Activated CD4-positive, alpha-beta T cell treated with anti-CD3 and anti-CD28 coated beads for 1 hour (primary cell): ENCODE measurements around the gene CTNNA3.

Experiments
- DNase-seq: peaks from one replicate; pipeline ENCODE4 v3.0.0-alpha.2; 2020

Gene CTNNA3

DNA sequence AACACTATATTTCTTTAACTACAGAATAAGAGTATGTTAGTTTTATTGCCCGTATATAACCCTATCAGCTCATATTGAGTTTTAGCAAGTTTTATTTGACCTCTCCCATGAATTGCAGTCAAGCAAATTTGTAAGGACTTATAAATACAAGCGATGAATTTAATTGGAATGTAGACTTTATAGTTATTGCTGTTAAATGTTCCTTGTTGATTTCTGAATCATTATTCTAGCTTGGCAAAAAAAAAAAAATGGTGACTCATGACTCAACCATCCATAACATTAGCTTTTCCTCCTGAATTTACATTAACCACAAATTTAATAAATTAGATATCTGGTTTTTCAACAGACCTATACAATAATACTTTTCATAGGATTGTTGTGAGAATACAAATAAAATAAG lies 1104.1 kb downstream of the CTNNA3 start:
- DNase-seq, result no peak

DNA sequence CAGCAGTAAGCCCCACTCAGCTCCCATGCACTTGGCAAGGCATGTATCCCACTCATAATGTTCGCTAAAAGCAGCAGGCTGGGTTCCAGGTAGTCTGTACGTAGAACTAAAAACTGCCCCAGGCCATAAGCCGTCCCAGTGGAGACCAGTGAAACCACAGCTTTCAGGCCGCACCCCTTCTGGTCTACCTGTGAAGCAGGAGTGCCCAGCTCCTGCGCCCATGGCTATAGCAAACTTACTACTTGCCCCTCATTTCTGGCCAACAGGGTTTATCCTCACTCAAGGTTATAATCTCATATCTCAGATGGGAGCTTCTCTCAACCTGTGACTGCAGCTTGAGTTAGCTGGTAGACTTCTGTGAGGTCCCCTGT lies 1108.3 kb downstream of the CTNNA3 start:
- no peak for DNase-seq

DNA sequence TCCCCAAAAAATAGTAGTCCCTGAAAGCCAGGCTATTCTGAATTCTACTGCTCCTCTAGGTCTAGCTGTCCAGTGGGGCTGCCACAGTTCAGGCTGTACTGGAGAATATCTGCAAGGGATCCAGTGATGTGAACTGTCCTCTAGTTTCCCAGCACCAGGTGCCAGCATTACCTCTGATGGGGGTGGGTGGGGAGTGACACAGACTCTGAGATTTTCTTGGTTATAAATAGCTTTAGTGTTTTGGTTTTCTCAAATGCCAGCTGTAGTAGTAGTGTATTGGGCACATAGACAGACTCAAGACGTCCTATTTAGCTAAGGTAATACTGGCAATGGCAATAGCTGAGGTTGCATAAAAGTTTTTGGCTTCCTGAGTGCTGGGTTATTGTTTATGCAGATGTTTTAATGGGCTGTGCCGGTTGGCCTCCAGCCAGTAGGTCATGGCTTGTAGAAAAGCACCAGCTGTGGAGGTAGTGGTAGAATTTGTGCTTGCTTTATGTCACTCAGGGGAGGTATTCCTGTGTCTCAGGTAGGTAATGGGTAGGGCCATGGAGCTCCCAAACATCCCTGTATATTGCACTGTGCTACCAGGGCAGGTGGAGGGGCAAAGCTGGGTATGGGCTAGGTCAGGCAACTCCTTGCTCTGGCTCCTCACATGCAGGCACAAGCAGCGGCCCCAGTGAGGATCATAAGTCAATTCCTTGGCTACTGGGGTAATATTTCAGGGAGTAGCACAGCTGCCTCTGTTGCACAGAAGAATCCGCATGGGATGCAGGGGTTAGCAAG lies 1108.9 kb downstream of the CTNNA3 start:
- no peak for DNase-seq

DNA sequence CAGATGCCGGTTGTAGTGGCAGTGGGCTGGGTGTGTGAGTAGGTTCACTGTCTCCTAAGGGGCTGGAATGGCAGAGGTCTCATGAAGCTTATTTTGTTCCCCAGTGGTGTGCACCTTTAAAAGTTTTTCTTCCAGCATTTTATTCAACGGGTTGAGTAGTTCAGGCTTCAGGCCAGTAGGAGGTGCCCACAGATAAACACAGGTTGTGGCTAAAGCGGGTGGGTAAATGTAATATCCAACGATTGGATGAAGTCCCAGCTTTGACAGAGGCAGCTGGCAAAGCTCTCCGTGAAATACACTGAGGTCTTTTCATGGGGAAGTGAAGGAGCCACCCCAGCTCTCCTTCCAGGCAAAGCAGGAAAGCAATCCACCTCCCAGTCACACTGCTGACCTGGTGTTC lies 1109.9 kb downstream of the CTNNA3 start:
- no peak for DNase-seq

DNA sequence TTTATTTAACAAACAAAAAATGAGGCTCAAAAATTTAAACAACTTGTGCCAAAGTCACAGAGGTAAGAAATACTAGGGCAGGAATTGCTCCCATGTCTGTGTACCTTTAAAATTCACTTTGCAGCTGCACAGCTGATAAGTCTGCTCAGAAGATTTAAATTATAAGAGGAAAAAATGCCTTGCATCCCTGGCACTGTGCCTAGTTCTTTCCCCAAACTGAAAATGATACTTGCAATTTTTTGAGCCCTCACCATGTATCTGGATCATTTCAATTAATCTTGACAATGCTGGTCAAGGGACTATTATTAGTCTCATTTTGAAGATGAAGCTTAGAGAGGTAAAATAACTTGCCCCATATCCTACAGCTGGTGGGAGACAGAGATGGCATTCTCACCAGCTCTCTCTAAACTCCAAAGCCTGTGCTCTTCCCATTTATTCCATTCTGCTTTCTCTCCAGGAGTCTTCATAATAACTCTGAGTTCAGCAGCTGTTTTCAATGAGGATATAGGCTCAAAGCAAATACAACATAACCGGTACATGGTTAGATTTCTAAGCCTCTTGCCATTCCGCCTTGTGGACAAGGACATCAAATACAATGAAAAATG lies 1120.6 kb downstream of the CTNNA3 start:
- DNase-seq, result no peak

DNA sequence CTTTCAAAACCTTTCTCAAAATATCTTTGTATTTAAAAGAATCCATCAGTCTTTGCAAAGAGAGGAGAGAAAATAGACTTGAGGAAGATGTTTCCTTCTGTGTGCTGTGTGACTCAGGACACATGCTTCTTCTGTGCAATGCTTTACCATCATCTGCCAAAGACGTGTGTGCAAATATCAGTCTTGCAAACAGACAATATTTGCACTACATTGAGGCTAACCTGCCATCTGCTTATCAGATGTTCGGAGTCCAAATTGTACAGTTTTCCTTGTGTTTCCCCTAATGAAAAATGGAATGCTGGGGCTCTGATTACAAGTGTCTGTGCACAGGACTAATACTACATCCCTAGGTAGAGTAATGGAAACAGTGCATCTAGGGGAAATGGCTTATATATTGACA lies 1123.3 kb downstream of the CTNNA3 start:
- DNase-seq, result no peak

DNA sequence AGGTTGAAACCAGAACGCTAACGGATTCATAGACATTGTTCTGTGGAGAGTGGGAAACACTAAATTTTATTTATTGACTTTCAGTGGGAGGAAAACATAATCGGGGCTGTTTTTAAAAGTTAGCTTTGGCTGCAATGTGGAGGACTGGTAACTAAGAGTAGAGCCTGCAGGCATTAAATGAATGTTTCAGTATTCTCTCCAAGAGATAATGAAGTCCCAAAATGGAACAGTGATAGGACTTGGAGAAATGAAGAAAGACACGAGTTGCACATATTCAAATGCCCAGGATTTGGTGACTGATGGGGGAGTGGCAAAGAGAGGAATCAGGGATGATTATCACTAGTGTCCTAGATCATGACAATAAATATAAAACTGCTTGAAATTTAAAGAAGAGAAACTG lies 1130.0 kb downstream of the CTNNA3 start:
- no peak for DNase-seq

DNA sequence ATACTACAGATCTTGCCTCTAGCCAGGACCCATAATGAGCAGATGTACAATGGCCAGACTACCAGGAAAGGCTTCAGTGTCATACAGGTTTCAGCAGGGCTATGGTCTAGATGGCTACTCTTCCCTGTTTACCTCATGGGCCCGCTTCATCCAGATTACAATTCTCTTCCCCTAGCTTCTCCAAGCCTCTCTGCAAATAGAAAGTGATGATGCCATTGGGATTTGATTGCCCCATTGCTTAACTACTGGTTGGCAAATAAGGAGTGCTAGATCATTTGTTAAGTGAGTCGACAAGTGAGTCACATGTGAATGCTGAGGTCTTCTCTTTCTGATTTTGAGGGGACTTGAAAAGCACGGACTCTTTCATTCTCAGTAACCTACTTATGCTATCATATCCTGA lies 1131.7 kb downstream of the CTNNA3 start:
- no peak for DNase-seq

DNA sequence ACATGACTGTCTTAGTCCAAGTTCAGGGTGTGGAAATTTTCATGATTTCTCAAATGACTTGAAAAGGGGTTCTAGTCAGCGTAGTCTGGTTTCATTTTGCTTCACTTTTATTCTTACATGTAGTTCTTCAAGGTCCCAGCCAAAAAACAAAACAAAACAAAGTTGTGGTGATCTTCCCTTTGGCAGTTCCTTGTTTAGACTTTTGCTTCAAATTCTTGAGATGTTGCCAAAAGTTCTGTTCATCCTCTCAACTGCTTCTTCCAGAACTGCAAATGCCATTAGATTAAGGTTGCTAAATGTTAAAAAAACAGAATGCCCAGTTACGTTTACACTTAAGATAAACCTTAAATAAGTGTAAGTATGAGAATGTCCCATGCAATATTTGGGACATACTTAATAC lies 1140.9 kb downstream of the CTNNA3 start:
- DNase-seq, result no peak

DNA sequence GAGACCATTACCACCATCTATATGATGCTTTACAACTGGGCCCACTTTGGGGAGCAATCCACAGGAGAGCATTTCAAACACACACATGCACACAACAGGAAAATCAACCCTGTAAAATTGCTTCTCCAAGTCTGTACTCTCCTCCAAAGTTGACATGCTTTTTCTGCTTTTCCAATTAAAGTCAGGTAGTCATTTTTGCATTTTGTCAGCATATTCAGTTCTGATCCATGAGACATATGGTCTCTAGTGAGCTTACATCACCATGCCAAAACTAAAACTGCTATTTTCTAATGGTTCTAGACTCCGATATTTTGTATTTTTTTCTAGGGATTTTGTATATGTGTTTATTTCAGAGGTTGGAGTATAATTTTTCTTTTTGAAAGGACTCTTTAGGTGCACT lies 1143.7 kb downstream of the CTNNA3 start:
- DNase-seq, result no peak

DNA sequence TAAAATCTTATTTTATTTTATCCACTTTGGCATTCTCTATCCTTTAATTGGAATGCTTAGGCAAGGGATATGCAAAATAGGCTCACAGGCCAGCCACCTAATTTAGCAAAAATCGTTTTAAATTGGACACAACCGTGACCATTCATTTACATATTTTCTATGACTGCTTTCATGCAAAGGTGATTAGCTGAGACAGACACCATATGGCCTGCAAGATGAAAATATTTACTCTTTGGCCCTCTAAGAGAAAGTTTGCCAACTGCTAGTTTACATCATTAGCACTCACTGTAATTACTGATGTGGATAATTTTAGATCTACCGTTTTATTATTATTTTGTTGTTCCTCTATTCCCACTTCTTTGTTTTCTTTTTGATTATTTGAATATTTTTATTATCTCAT lies 1145.6 kb downstream of the CTNNA3 start:
- DNase-seq, result no peak

DNA sequence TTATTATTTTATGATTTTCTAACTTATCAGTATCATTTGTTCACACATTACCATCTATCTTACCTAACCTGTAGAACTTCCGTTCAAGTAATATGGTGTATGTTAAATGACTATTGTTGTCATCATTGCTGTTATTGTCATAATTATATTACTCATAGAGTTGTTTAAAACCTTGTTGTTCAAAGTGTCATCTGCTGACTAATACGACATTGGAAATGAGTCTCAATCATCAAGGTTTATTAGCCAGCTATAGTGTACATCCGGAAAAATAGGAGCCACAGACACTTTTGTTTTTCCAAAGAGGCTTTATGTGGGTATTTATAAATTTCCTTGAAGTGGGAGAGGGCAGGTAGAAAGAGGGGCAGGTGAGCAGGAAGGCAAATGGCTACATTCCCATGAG lies 1157.1 kb downstream of the CTNNA3 start:
- DNase-seq, result no peak

DNA sequence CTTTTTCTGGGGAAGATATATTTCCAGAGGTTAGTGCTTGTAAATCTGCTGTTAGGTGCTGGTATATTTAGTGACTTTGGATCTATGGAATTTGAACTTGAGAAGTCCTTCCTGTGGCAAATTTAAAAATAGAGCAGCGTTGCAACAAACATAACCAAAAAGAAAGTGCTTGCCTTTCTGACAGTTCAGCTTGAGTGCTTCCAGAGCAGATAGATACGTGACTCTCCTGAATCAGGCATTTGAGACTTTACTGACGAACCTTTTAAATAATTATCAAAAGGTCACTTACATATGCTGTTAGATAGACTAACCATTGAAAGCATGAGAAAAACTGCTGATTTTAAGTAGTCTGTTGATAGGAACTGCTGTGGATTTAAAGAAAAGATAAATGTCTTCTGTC lies 1157.6 kb downstream of the CTNNA3 start:
- no peak for DNase-seq

DNA sequence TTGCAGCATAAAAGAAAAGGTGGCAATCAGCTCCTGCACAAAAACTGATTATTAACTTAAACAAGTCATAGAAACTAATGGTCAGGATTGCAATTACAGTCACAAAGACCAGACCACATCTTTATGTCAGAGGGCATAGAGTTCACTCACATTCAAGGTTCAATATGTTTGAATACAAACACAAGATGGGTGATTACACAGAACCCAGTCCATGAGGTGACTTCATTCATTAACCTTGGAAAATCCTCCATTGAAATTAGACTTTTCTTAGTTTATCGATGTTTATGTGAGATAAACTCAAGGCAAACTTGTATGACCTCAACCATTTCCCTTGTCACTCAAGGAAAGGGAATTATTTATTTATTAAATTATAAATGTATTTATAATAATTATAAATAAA lies 1158.8 kb downstream of the CTNNA3 start:
- DNase-seq, result no peak

DNA sequence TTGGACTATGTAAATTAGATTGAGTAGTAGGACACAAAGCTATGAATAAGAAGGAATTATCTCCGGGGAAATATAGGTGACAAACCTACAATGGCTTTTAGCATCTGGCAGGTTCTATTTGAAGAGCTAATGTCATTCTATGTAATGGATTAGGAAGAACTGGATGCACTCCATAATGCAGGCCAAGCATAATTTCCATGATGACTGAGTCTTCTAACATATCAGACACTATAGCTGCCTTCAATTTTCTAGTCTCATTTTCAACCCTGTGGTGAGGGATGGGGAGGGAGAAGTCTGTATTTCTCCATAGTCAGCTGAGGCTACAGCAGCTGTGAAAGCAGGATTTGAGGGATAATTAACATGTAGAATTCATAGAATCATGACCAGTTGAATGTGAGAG lies 1160.6 kb downstream of the CTNNA3 start:
- DNase-seq, result no peak

DNA sequence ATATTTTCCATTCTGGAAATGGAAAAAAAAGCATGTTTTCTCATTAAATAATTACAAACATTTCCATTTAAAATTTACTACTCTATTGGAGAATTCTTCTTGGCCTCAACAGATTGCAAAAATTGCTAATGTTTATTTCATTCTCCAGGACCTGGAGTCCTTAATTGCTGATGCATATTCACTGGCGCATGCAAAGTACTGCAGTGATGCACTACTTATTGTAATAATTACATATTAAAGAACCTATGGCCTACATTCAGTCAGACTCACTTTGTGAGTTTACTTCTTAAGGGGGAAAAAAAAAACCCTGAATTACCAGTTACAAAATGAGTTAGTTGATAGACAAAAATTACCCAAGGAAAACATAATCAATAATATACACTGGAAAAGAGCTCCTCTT lies 1161.1 kb downstream of the CTNNA3 start:
- DNase-seq, result no peak

DNA sequence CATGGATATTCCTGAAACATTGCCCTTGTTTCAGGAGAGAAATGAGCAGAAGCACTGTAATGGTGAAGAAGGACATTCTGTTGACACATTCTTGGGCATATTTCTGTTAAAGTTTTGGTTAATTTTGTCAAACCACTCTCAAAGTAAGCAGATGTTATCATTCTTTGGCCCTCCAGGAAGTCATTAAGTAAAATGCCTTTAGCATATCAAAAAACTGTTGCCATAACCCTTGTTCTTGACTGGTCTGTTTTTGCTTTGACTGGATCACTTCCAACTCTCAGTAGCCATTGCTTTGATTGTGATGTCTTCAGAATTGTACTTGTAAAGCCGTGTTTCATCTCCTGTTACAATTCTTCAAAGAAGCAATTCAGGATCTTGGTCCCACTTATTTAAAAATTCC lies 1174.5 kb downstream of the CTNNA3 start:
- DNase-seq, result no peak

DNA sequence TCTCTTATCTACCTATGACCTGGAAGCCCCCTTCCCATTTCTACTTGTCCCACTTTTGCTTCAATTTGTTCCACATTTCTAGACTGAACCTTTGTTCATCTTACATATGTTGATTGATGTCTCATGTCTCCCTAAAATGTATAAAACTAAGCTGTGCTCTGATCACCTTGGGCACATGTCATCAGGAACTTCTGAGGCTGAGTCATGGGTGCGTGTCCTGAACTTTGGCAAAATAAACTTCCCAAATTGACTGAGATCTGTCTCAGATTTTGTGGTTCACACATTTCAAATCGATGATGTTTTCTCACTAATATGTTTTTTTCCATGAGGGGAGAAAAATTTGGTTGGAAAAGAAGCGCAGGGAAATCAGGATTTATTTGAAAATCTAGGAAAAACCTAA lies 1176.4 kb downstream of the CTNNA3 start:
- DNase-seq, result no peak

DNA sequence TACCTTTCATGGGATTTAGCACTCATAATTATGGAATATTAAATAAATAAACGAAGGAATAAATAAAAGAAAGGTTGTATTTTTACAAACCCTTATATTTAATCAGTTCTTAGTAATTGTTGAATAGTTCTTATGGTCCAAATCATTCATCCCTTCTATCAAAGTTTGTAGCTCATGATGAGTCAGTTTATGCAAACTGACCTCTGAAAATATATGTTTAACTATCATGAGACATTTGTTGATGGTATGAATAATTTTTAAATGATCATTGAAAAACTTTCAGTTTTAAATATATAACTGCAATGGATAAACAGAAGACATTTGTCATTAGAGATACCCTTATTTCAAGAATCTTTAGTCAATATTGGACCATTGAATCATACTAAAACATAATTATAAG lies 1181.3 kb downstream of the CTNNA3 start:
- DNase-seq, result no peak

DNA sequence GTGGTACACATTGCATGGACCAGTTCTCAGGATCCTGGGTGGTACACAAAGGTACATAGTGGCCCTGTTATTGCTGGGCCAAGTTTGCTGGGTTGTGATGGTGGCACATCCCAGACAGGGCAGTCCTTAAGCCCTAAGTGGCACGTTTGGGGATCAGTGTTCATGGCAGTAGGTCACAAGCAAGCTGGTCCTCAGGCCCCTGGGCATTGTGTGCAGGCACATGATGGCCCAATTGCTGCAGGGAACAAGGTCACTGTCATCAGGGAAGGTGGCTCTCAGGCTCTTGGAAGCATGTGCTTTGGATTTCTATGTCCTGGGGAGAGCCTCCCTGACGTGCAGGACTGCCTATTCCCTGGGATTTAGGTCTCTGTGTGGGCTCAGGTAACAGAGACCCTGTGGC lies 1182.5 kb downstream of the CTNNA3 start:
- no peak for DNase-seq

DNA sequence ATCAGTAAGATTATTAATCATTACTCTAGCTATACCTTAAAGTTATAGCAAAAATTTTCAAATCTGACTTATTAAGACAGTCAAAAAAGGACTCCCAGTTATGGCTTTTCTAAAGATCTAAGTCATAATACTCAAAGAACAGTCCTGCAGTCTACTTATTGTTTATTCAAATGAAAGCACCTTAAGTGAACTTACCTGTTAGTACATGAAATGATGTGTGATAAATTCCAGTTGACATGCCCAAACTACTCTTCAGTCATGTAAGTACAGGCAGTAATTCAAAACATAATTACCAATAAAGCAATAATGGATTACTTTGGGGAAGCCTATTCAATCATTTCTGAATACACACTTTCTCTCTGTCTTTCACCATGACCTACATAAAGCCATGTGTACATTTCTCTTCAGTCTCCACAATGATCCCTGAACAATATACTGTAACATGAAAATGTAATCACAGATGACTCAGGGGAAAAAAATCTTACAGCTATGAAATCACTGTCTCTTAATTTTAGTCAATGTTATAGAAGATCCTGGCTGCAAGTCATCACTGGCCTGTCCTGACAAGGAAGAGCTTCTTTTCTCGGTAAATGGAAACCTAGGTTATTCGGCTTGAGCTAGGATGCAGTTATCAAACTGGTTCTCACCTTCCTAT lies 1190.9 kb downstream of the CTNNA3 start:
- DNase-seq, result no peak

DNA sequence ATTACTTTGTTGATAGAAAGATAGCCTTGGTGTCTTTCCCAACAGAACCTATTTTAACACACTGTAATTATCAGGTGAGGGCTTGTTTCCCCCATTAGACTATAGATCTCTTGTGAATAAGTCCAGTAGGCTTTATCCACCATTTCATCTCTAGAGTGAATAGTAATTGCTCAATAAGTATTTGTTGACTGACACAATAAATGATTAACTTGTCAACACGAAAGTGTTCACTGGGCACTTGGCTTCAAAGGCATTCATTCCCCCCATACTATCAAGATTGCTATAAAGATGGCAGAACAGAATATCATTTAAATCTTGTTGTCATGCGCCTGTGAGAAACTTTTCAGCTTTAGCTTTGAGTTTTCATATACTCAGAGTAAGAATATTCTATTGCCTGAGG lies 1194.6 kb downstream of the CTNNA3 start:
- DNase-seq, result no peak

DNA sequence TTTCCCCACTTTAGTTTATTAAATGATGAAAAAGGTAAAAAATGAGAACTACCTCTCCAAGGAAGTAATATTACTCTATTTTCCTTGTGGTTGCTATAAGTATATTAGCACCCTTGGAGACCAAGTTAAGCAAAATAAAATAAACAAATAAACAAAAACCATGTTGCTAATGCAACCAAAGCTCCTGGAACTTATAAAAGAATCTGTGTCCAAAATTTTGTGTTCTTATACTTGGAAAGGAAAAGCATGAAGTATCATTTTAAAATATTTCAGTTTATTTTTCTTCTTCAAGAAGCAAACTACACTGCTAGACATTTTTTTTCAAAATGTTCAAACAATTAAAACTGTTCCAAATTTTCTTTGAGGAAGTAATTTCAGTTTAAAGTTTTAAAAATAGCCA lies 1212.0 kb downstream of the CTNNA3 start:
- no peak for DNase-seq

DNA sequence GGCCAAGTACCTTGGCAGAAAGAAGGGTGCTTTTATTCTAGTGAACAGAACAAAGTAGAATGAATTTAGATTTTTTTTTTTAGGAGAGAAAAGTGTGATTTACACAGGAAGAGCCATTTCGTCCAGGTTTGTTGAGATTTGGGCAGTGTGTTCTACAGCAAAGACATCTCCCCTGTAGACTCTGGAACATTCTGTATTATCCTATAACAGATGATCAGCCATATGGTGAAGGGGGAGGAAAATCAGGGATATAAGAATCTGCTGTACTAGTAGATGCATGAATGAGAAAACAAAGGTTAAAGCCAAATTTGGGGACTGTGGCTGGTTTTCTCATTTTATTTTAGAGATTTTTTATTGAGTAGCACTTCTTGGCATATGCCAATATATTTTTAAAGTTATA lies 1223.8 kb downstream of the CTNNA3 start:
- no peak for DNase-seq

DNA sequence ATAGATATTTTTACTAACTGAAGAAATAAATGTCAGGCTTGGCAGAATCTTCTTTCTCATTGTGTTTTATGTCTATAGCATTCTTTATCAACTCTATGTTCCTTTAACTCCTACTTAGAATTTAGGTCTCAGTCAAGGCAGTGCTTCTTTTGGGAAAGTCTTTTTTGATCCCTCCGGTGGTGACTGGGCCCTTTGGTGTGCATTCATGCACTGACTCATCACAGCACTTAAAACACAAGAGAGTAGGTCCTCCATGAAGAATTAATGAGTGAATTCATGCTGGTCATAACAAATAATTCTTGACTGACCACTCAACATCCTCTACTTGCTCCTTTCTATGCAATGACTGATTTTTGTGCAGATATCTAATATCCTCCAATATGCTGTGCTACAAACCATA lies 1229.0 kb downstream of the CTNNA3 start:
- DNase-seq, result no peak
